HG03571 (cell line): ENCODE measurements around the gene GATA5.

Experiments
- ATAC-seq: cut with Tn5 transposase; IDR thresholded peaks from one replicate; pipeline ENCODE4 v1.9.1; 2021; ENCODE audit not compliant: unreplicated experiment

Gene GATA5

GRCh38 chr20:62488470-62488869 lies 12.7 kb upstream of the GATA5 start:
- ATAC-seq, result no peak

- ATAC-seq, result no peak
These were observed 12.0 kb upstream of the GATA5 start for GRCh38 chr20:62487561-62488354.

GRCh38 chr20:62487118-62487517 lies 11.3 kb upstream of the GATA5 start:
- ATAC-seq, result no peak

GRCh38 chr20:62486484-62486883 lies 10.7 kb upstream of the GATA5 start:
- no peak for ATAC-seq

- ATAC-seq, result no peak
These were observed 9.9 kb upstream of the GATA5 start for GRCh38 chr20:62485701-62486089.

GRCh38 chr20:62485062-62485700 lies 9.4 kb upstream of the GATA5 start:
- no peak for ATAC-seq

GRCh38 chr20:62484478-62484877 lies 8.7 kb upstream of the GATA5 start:
- ATAC-seq, result no peak

GRCh38 chr20:62483613-62484458 lies 8.0 kb upstream of the GATA5 start:
- ATAC-seq, result no peak

- ATAC-seq, result no peak
These were observed 7.2 kb upstream of the GATA5 start for GRCh38 chr20:62482974-62483373.

- ATAC-seq, result no peak
These were observed 6.5 kb upstream of the GATA5 start for GRCh38 chr20:62482146-62482809.

GRCh38 chr20:62481425-62482145 lies 5.8 kb upstream of the GATA5 start:
- no peak for ATAC-seq

- no peak for ATAC-seq
These were observed 4.5 kb upstream of the GATA5 start for GRCh38 chr20:62480318-62480717.

- ATAC-seq, result no peak
These were observed 3.9 kb upstream of the GATA5 start for GRCh38 chr20:62479656-62480055.

GRCh38 chr20:62479156-62479555 lies 3.4 kb upstream of the GATA5 start:
- ATAC-seq, result no peak

- no peak for ATAC-seq
These were observed 2.1 kb upstream of the GATA5 start for GRCh38 chr20:62477669-62478455.

- no peak for ATAC-seq
These were observed 452 bp upstream of the GATA5 start for GRCh38 chr20:62476056-62476838.

GRCh38 chr20:62475027-62475771 lies 596 bp downstream of the GATA5 start:
- no peak for ATAC-seq

GRCh38 chr20:62474604-62475026 lies 1.2 kb downstream of the GATA5 start:
- ATAC-seq, result no peak
